KMS-11 (cell line): ENCODE measurements around the gene CCBE1.

ENCODE experiments used
- H2AFZ ChIP-seq: fragments of 200-600 bp; sonication (generic); 2 replicates; pipeline ENCODE4 v1.6.1; 2016; ENCODE audit warnings: antibody characterized with exemption, mixed run types, low read depth
- H3K27ac ChIP-seq: fragments of 200-600 bp; sonication (generic); 2 replicates; pipeline ENCODE4 v1.6.1; 2016; ENCODE audit warnings: mild to moderate bottlenecking, mixed run types
- H3K27me3 ChIP-seq: fragments of 200-600 bp; sonication (generic); 2 replicates; pipeline ENCODE4 v1.6.1; 2017; ENCODE audit warnings: mild to moderate bottlenecking, low read depth, mixed run types, moderate library complexity; ENCODE audit not compliant: insufficient read depth
- H3K36me3 ChIP-seq: fragments of 200-600 bp; sonication (generic); 2 replicates; pipeline ENCODE4 v1.6.1; 2017; ENCODE audit warnings: mild to moderate bottlenecking, mixed run types; ENCODE audit not compliant: insufficient read depth
- H3K4me1 ChIP-seq: fragments of 200-600 bp; sonication (generic); 2 replicates; pipeline ENCODE4 v1.6.1; 2016; ENCODE audit warnings: mild to moderate bottlenecking, low read depth, mixed run types; ENCODE audit not compliant: poor library complexity, severe bottlenecking
- H3K4me2 ChIP-seq: fragments of 200-600 bp; sonication (generic); 2 replicates; pipeline ENCODE4 v1.7.0; 2016; ENCODE audit warnings: mild to moderate bottlenecking, mixed run types
- H3K4me3 ChIP-seq: fragments of 200-600 bp; sonication (generic); IDR thresholded peaks from 2 replicates; pipeline ENCODE4 v1.6.1; 2017; ENCODE audit warnings: low read depth, low read length, mixed read lengths; ENCODE audit not compliant: insufficient read depth
- H3K79me2 ChIP-seq: fragments of 200-600 bp; sonication (generic); 2 replicates; pipeline ENCODE4 v1.6.1; 2016; ENCODE audit warnings: low read depth, mixed run types; ENCODE audit not compliant: insufficient read depth
- H3K9ac ChIP-seq: fragments of 200-600 bp; sonication (generic); 2 replicates; pipeline ENCODE4 v1.6.1; 2016; ENCODE audit warnings: mild to moderate bottlenecking, mixed run types
- H4K20me1 ChIP-seq: fragments of 200-600 bp; sonication (generic); 2 replicates; pipeline ENCODE4 v1.6.1; 2016; ENCODE audit warnings: mild to moderate bottlenecking, mixed run types; ENCODE audit not compliant: insufficient read depth
- TF ChIP-seq, protein P1 (sequence below): fragments of 200-600 bp; sonication (generic); conservative IDR thresholded peaks from 2 replicates; pipeline ENCODE4 v1.6.1; 2017; ENCODE audit warnings: low read depth, mild to moderate bottlenecking, antibody characterized with exemption, low read length, moderate library complexity, mixed read lengths

The CCBE1 gene

DNA sequence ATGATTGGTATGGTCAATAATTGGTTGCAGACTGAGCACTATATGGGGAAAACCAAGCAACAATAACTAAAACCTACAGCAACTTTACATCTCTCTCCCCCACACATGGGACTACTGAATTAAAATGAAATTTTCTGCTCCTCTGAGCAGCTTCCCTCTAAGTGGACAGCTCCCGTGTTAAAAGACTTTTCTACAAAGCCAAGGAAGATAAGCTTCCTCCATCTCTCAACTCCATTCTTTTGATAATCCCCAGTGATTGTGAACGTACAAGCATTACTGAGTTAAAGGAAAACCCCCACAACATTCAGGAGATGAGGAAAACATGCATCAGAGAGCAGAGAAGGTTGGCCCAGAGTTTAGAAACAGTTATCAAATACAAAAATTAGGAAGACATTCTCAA, 21.9 kb downstream of the CCBE1 start:
- no peaks in the 10 kb centered on the region for H3K36me3 ChIP-seq
- no peak overlapping the region for H3K4me3 ChIP-seq
- H3K9ac ChIP-seq, result no peak overlapping the region
- H3K27ac ChIP-seq, result no peak overlapping the region
- no peaks in the 10 kb centered on the region for H3K4me1 ChIP-seq
- no peaks in the 10 kb centered on the region for H3K27me3 ChIP-seq
- TF ChIP-seq, protein P1, sequence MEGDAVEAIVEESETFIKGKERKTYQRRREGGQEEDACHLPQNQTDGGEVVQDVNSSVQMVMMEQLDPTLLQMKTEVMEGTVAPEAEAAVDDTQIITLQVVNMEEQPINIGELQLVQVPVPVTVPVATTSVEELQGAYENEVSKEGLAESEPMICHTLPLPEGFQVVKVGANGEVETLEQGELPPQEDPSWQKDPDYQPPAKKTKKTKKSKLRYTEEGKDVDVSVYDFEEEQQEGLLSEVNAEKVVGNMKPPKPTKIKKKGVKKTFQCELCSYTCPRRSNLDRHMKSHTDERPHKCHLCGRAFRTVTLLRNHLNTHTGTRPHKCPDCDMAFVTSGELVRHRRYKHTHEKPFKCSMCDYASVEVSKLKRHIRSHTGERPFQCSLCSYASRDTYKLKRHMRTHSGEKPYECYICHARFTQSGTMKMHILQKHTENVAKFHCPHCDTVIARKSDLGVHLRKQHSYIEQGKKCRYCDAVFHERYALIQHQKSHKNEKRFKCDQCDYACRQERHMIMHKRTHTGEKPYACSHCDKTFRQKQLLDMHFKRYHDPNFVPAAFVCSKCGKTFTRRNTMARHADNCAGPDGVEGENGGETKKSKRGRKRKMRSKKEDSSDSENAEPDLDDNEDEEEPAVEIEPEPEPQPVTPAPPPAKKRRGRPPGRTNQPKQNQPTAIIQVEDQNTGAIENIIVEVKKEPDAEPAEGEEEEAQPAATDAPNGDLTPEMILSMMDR, result no peak
- H3K79me2 ChIP-seq, result no peaks in the 10 kb centered on the region
- no peaks in the 10 kb centered on the region for H4K20me1 ChIP-seq
- H3K4me2 ChIP-seq, result no peak overlapping the region
- H2AFZ ChIP-seq, result no peak overlapping the region

DNA sequence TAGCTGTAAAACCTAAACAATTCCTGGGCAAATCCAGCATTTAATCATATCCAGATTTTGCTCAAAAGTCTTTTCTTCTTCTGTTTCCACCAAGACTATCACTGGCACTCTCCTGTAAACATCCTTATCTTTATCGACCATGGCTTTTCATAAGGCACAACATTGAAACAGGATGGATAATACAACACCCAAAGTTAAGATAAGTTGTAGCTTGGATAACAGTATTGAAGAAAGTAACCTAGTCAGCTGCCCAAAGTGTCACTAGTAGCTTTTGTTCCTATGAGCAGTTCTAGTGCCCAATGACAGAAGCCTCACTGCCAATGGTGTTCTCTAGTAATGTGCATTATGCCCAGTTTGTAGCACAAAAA, 22.3 kb downstream of the CCBE1 start:
- no peak overlapping the region for H3K9ac ChIP-seq
- no peak overlapping the region for H3K27ac ChIP-seq
- H3K4me3 ChIP-seq, result no peak overlapping the region
- no peak overlapping the region for H3K4me2 ChIP-seq
- no peaks in the 10 kb centered on the region for H4K20me1 ChIP-seq
- no peaks in the 10 kb centered on the region for H3K36me3 ChIP-seq
- H3K27me3 ChIP-seq, result no peaks in the 10 kb centered on the region
- H3K79me2 ChIP-seq, result no peaks in the 10 kb centered on the region
- H3K4me1 ChIP-seq, result peaks cover 3% of the 10 kb centered on the region
- TF ChIP-seq, protein P1, result no peak
- no peak overlapping the region for H2AFZ ChIP-seq

DNA sequence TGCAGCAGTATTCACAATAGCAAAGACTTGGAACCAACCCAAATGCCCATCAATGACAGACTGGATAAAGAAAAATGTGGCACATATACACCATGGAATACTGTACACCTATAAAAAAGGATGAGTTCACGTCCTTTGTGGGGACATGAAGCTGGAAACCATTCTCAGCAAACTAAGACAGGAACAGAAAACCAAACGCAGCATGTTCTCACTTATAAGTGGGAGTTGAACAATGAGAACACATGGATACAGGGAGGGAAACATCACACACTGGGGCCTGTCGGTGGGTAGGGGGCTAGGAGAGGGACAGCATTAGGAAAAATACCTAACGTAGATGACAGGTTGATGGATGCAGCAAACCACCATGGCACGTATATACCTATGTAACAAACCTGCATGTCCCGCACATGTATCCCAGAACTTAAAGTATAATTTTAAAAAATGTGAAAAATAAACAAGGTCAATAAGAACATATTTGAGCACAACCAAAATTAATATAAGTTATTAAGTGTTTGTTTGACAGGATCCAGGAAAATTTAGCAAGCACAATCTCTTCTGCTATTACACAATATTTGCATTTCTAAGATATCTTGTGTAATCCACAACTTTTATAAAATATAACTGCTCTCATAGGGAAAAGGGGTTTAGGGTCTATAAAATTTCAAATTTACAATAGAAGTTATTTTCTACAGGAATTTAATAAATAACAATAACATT, 22.9 kb downstream of the CCBE1 start:
- Histone ChIP-seq H3K4me2 (no peak overlapping the region), H3K27me3 (no peaks in the 10 kb centered on the region), H2AFZ (no peak overlapping the region), H4K20me1 (no peaks in the 10 kb centered on the region), H3K4me3 (no peak overlapping the region), H3K4me1 (peaks cover 7% of the 10 kb centered on the region), H3K36me3 (no peaks in the 10 kb centered on the region), H3K9ac (no peak overlapping the region), H3K79me2 (no peaks in the 10 kb centered on the region), H3K27ac (no peak overlapping the region)
- TF ChIP-seq, protein P1, result no peak

DNA sequence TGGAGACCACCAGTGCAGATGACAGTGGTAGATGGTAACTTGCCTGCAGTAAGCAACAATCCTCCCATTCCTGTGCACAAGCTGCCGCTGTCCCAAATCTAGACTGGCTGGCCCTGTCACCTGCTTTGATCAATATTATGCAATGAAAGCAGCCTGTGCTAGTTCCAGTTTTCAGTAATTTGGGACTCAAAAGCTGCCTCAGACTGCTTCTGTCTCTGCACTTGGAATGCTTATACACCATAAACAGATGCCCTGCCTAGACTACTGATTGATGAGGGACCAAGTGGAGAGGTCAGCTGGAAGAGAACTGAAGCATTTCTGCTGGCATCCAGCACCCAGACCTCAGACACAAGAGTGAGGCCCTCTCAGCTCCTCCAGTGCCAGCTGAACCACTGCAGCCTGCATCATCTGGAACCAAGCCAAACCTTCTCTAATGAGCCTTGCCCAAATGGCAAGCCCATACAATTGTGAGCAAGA, 24.9 kb downstream of the CCBE1 start:
- TF ChIP-seq, protein P1, result no peak
- H3K4me3 ChIP-seq, result no peak overlapping the region
- H3K4me2 ChIP-seq, result no peak overlapping the region
- H3K27me3 ChIP-seq, result no peaks in the 10 kb centered on the region
- H3K36me3 ChIP-seq, result no peaks in the 10 kb centered on the region
- H3K79me2 ChIP-seq, result no peaks in the 10 kb centered on the region
- H2AFZ ChIP-seq, result no peak overlapping the region
- no peaks in the 10 kb centered on the region for H4K20me1 ChIP-seq
- H3K27ac ChIP-seq, result no peak overlapping the region
- H3K9ac ChIP-seq, result no peak overlapping the region
- peaks cover 7% of the 10 kb centered on the region for H3K4me1 ChIP-seq
